ENCODE data around the gene DCUN1D5.
A peak's percentile ranks its signal among the peaks of the same experiment; 100 is the strongest.

DCUN1D5 gene

DNA sequence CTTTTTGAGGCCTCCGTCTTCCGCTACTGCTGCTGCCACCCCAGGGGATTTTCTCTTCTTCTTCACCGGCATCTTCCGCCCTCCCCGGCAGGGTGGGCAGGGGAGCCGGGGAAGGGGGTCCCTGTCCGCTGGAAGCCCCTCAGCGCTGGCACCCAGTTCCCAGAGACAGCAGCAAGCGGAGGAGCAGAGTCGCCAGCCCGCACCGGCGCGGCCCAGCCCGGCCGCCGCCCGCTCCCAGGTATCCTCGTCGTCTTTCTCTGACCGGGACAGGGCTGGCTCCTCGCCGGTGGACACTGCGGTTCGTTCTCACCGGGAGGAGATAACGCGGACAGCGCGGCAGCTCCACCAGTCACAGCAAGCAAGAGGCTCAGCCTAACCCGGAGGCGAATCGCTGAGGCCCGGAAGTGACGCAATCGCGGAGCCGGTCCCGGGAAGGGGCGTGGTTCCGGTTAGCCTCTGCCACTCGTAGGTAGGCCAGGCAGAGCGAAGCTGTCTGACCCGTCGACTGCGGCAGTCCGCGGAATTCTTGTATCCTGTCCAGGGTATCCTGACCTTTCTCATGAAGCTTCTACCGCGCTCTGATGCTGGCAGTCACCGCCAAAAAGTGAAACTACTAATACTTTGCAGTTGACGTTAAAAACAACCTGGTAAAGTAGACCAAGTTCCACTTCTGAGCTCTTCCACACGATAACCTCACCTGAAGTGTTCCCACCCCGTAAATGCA is at the start of gene DCUN1D5:
Gene DCUN1D5 (minus strand): TSS at position 360 of the 724 bp plus-strand sequence. CDS start 288 bp downstream, at position 72.
- peak; percentile 91 for DNase-seq (ENCODE audit: low read depth in 2 of 2)

DNA sequence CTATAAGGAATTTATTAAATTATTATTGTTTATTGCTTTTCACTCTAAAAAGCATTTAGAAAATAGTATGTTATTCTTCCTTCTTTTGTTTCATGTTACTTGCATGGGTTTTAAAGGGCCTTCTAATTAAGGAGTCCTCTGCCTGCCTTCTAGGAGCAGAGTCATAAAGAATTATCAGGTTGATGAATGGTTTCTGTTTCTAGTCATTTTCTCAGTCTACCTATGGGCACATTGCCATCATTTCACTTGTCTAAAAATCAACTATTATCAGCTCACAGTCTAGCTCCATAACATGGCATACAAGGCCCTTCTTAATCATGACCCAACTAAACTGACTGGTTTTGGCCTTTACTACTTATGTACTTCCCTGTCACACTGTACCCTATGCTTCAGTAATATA is 33.5 kb upstream of the DCUN1D5 start:
- DNase-seq (ENCODE audit: low read depth in 2 of 2): no peak

DNA sequence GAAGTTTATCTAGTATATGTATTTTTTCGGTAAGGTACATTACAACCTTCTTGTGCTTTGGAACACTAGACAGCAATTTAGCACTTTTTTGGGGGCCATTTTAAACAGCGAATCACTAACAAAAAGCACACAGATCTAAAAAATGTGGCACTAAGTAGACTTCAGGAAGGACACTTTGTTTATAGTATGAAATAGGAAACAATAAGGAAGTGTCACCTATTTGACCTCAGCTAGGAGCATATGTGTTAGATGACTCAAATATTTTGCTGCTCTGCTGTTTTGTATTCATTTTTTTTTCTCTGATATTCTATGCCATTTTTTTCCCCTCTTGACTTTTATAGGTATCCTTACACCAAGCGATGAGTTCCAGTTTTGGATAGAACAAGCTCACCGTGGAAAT is 22.9 kb upstream of the DCUN1D5 start:
- DNase-seq (ENCODE audit: low read depth in 2 of 2): no peak

DNA sequence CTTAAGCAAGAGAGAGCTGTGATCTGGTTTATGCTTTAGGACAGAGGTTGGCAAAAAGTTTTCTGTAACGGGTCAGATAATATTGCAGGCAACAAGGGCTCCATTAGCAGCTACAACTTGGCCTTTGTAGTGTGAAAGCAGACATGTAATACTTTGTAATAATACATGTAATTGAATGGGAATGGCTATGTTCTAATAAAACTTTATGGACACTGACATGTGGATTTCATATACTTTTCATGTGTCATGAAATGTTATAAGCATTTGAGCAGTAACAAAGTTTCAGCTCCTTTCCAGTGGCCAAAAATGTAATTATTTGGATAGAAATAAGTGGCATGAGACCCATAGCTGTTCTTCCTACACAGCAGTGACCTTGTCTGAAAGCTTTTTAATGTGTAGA is 20.4 kb upstream of the DCUN1D5 start:
- no peak for DNase-seq (ENCODE audit: low read depth in 2 of 2)

DNA sequence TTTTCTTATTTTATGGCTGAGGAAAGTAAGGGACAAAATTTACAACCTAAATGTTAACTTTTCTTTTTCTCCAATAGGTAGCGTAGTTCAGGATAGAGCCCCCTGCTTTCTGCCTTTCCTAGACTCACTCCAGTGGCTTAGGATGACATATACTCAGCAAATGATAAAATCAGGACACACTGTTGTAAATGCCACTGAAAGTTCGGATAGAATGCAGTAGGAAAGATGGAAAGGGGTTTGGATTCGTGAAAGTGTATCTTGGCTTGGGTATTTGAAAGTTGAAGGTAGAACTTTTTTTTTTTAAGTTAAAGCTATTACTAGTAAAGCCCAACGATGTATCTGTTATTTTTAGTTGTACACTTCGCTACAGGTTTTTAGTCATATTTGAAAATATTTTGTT is 19.4 kb upstream of the DCUN1D5 start:
- DNase-seq (ENCODE audit: low read depth in 2 of 2): no peak

DNA sequence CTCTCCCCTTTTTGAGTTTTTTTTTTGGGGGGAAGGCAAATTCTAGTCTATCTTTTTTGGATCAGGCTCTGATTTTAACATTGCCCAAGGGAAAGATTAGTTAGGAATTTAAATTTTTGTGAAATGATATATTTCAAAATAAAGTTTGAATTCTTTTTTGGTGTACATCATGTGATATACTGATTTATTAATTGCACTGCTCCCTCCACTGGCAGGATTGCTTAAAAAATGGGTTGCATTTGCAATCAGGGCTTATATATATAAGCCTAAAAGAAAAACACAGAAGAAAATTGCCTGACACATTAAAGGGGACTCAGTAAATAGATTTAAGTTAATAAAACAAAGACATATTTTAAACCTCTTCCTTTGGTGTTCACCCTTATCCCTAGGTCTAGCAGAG is 18.4 kb upstream of the DCUN1D5 start:
- no peak for DNase-seq (ENCODE audit: low read depth in 2 of 2)

DNA sequence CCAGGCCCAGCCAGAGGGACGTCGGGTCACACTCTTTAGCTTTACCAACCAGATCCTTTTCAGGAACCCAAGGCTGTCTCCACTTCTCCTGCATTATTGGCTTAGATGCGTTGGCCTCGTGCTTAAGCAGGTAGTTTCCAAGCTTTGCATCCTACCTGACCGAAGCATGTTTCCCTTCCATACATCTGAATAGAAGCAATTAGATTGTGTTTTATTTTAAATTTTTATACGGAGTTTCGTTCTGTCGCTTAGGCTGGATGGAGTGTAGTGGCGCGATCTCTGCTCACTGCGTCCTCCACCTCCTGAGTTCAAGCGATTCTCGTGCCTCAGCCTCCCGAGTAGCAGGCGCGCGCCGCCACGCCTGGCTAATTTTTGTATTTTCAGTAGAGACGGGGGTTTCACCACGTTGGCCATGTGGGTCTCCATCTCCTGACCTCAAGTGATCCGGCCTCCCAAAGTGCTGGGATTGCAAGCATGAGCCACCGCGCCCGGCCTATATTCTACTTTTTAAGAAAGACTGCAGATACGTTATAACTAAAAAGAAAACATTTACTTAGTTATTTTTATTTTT is 17.9 kb upstream of the DCUN1D5 start:
- no peak for DNase-seq (ENCODE audit: low read depth in 2 of 2)

DNA sequence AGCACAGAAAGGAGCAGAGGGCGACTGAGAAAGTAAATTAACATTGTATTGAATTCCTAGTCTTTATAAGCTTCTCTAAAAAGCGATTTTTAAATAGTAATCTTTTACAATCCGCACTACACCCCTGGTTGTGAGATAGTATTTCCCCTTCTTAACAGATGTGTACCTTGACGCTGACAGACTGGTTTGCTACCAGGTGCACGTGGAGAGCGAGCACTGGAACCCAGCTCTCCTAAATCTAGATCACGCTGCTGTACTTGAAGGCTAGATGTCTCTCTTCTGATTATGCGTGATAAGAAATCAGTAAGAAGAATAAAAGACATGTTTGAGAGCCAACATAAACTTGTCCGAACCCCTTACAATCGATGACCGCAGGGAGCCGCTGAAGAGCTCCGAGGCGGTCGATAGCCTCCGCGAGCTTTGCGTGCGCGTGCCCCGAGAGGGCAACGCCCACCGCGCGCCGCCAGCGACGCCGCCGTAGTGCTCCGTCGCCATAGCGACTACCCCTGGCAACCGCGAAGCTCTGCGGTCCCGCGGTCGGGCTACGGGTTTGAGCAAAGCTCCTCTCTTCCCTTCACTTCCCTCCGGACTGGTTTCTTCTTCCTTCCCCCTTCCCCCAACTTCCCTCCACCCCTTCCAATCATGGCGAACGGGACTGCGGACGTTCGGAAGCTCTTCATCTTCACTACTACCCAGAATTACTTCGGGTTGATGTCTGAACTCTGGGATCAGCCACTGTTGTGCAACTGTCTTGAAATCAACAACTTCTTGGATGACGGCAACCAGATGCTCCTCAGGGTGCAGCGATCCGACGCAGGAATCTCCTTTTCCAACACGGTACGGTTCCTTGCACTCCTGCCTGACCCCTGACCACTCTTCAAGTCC is 17.2 kb upstream of the DCUN1D5 start, which contains the start of gene DYNC2H1:
Gene DYNC2H1 (plus strand): TSS at position 494 of the 885 bp plus-strand sequence. CDS start 149 bp downstream, at position 643.
- peak; percentile 73 to 74 for DNase-seq (ENCODE audit: low read depth in 2 of 2)

DNA sequence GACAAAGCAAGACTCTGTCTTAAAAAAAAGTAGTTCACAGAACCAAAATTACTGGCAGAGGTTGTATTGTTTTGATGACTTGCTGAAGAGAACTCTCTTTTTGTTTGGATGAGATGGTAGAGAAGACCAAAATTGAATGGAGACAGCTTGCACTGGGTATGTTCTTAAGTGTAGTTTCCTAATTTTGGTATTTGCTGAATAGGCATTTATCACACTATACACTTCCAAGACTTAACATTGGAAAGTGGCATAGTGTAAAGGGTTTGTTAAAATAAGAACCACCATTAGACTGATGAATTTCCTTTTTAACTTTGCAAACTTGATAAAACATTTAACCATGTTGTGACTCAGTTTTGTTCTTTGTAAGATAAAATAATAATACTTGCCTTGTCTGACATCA is 5.3 kb upstream of the DCUN1D5 start:
- no peak for DNase-seq (ENCODE audit: low read depth in 2 of 2)

DNA sequence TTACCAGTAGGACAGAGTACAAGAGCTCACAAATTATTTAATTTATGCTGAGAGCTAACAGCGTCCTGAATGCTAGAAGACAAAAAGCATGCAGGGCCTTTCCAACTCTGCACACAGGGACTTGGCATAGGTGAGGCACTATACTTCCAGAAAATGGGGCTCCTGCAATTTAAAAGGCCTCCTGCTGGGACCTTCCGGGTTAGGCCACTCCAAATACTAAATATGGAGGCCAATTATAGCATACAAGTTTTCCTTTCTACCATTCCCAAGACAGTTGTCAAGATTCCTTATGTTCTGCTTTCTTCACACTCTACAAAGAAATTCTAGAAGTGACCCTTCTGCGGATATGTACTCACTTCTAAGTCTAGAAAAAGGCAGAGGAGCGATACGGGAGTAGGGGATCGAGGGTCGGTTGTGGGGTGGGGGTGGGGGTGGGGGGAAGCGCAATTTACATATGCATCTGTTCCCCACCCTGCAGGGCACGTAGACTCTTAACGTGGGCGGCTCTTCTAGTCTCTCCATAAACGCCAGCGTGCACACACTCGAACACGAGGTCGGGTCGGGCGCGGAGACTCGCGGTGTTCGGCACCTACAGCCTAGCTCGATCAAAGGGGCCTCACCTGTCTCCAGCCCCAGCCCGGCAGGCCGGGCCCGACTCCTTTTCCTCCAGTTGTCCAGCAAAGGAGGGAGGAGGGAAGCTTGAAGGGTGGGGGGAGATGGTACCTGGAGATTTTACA is 728 bp downstream of the DCUN1D5 start:
- DNase-seq (ENCODE audit: low read depth in 2 of 2): peak; percentile 7 to 25

DNA sequence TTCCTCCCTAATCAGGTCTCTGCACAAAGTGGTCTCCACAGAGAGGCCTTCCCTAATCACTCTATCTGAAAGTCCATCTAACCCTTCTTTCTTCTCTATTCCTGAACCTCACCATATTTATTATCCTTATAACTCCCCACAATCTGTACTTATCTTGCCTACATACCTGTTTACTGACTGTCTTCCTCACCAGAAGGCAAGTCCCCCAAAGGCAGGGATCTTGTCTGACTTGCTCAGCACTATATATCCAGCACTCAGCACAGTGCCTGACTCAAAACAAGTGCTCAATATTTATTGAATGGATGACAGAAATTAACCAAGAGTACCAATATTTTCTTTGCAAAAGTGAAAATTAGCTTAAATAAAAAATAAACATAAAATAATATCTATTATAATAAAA is 5.5 kb downstream of the DCUN1D5 start:
- no peak for DNase-seq (ENCODE audit: low read depth in 2 of 2)

DNA sequence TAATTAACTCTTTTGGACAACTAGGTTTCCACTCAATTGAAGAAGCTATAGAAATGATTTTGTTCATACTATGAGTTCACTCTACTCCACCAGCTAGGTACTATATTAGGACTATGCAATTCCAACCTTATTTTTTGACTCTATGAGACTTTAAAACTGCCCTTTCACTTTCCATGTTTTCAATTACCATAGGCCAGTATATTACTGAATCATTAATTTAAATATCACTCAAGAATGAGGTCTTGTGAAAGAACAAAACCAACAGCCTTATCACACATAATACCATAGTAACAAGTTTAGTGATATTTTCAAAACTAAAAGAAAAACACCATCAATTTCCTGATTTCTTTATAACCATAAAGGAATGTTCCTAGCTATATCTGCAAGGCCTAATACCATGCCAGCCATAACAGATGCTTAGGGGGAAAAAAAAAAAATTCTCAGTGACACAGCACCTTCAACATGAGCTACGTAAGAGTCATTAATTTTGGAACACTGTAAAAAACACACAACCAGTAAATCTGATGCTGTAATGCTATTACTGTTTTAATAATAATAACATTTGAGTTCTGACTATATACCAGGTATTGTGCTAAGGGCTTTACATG is 6.1 kb downstream of the DCUN1D5 start:
- no peak for DNase-seq (ENCODE audit: low read depth in 2 of 2)

DNA sequence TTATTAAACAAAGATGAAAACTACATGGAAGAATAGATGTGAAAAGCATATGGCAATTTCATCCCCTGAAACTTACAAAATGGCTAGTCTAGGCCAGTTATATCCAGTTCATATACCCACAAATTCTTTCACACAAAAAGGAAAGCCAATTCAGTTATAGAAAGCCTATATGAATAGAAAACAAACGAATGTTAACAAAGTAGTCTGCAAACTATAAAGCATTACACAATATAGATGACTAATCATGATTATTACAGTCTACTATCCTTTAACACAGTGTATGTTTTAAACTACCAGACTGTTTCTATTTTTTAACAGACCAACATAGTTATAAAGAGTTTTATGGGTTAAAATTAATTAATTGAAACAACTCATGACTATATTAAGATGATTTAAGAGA is 12.1 kb downstream of the DCUN1D5 start:
- DNase-seq (ENCODE audit: low read depth in 2 of 2): no peak

DNA sequence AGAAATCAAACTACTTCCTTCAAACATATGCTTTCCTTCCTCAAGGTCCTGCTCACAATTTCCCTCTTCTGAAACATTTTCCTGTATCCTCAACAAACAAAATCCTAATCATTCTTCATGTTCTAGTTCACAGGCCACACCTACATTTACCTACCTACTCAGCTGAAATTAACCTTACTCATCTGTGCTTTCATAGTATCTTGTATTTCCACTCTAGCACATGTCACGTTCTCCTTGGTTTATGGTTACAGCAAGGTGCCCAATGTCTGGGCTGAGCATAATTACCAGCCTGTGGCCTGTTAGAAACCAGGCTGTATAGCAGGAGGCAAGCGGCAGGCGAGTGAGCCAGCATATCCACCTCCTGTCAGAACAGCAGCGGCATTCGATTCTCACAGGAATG is 13.2 kb downstream of the DCUN1D5 start:
- DNase-seq (ENCODE audit: low read depth in 2 of 2): no peak

DNA sequence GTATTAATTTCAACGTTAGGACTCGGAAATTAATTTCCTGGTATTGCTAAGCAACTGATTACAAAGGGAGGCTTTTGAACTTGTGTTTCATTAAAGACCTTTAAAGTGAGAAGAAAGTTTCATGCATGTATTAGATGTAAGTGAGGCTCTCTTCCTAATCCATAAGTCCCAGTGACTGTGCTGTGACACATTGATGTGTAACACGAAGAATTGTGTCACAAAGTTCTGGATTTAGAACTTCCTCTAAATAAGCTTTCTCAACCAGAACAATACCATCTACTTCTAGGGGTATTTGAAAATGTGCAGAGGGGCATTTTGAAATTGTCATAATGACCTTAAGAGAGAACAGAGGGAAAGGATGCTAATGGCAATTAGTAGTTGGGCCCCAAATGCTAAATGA is 14.4 kb downstream of the DCUN1D5 start:
- no peak for DNase-seq (ENCODE audit: low read depth in 2 of 2)

DNA sequence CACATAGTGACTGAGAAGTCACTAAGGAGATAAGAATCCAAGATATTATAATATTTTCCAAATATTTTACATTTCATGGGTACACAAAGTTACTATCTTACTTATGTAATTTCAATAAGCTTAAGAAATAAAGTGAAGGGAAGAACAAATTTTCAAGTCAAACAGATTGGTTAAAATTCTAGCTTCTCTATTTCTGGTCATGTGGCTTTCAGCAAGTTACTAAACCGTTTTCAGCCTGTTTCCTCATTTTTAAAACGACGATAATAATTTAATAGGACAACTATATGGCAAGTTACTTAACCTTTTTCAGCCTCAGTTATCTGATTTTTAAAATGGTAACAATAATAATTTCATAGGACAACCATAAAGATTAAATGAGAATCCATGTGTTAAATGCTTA is 15.6 kb downstream of the DCUN1D5 start:
- DNase-seq (ENCODE audit: low read depth in 2 of 2): no peak

DNA sequence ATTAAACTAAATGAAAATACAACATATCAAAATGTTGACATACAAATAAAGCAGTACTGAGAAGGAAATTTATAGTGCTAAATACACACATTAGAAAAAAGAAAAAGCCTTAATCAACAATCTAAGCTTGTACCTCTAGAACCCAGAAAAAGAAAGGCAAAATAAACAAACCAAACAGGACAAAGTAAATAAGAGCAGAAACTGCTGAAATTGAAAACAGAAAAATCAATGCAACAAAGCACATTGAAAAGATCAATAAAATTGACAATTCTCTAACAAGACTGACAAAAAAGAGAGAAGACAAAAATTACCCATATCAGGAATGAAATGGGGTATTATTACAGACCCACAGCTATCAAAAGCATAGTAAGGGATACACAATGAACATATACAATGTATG is 21.0 kb downstream of the DCUN1D5 start:
- DNase-seq (ENCODE audit: low read depth in 2 of 2): no peak

DNA sequence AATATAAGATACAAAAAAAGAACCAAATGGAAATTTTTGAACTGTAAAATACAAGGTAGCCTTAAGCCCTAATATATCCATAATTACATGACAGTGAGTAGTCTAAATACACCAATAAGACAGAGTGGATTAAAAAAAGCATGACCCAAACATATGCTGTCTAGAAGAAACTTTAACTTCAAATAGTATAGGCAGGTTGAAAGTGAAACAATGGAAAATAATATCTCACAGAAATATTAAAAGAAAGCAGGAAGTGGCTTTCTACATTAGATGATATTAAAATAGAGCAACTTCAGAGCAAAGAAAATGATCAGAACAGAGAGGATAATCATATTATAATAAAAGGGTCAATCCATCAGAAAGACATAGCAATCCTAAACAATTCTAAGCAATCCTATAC is 21.8 kb downstream of the DCUN1D5 start:
- no peak for DNase-seq (ENCODE audit: low read depth in 2 of 2)

DNA sequence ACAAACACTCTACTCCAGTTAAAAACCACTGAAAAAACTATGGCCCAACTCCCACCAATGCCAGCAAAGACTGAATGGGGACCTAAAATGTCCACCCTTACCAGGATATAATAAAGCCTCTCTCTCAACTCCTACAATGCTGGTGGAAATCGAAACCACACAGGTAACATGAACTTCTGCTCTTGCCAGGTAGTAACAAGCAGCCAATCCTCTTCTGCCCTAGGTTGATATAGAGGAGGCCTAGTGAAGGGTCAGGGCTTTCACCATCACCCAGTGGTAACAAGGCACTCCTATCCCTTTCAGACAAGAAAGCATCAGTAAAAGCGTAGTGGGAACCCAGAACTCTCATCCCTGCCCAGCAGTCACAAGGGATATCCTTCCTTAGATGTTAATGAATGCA is 22.6 kb downstream of the DCUN1D5 start:
- DNase-seq (ENCODE audit: low read depth in 2 of 2): no peak

DNA sequence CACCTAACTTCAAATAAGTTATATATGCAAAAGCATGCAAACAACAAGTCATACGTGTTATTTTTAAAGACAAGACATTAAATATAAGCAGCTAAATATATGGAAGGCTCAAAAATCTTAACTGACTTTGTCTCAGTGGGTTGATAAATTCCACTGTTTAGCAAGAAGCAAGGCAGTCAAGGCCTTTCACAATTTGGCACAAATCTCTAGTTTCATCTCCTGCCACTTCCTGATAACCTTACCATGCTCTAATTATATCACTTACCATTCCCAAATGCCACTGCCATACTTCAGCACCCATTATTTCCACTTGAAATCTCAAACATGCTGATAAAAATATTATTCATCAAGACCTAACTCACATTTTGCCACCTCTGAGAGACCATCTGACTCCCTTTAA is 24.8 kb downstream of the DCUN1D5 start:
- no peak for DNase-seq (ENCODE audit: low read depth in 2 of 2)

DNA sequence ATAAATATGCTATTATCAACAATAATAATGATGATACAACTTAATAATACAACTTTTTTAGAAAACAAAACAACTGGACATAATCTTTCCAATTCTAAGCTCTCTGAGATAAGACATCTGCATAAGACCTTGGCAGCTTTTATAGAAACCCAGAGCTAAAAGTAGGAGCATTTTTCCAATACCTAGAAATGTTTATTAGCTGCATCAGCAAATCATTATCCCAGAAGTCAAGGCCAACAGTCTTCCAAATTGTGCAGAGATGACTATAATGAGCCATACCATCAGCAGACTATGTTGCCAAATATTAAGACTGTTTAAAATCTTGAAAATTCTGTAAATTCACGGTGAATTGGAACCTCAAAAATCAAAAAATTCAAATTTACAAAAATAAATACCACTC is 30.3 kb downstream of the DCUN1D5 start:
- DNase-seq (ENCODE audit: low read depth in 2 of 2): no peak

All from activated CD8-positive, alpha-beta memory T cell treated with anti-CD3 and anti-CD28 coated beads for 4 hours (primary cell).